Progenitor cell of endocrine pancreas (in vitro differentiated cells): ENCODE data around the gene TNIK. TPM values are rescaled to one million over a fixed set of nuclear protein-coding genes. Genes with fewer than 3 reads are reported as not detected.
A peak's percentile ranks its signal among the peaks of the same experiment; 100 is the strongest.

Experiments used
- DNase-seq: peaks from one replicate; pipeline ENCODE4 v3.0.0; 2021; ENCODE audit warnings: low spot score; ENCODE audit not compliant: unreplicated experiment
- H3K27ac Mint-ChIP-seq: 2 replicates; pipeline ENCODE4 v1.8.0; 2021; ENCODE audit warnings: mild to moderate bottlenecking, moderate library complexity, mixed read lengths
- H3K27me3 Mint-ChIP-seq: 2 replicates; pipeline ENCODE4 v1.8.0; 2021; ENCODE audit warnings: mixed read lengths
- H3K36me3 Mint-ChIP-seq: 2 replicates; pipeline ENCODE4 v1.8.0; 2022; ENCODE audit warnings: mixed read lengths; ENCODE audit not compliant: insufficient read depth
- H3K4me1 Mint-ChIP-seq: 2 replicates; pipeline ENCODE4 v1.8.0; 2021; ENCODE audit warnings: low read depth, mixed read lengths
- H3K4me3 Mint-ChIP-seq: 2 replicates; pipeline ENCODE4 v1.8.0; 2021; ENCODE audit warnings: low read depth, mild to moderate bottlenecking, moderate library complexity, mixed read lengths
- H3K9me3 Mint-ChIP-seq: 2 replicates; pipeline ENCODE4 v1.8.0; 2021; ENCODE audit warnings: low read depth, mixed read lengths
- CTCF ChIP-seq: fragments of 200-600 bp; sonication (generic); IDR thresholded peaks from one replicate; pipeline ENCODE4 v1.5.0; 2021; ENCODE audit warnings: antibody characterized with exemption, mild to moderate bottlenecking; ENCODE audit not compliant: unreplicated experiment
- total RNA-seq: library from RNA; stranded (reverse); gene quantifications from 2 replicates; pipeline ENCODE4 v1.2.1, GENCODE V29; 2021

Gene TNIK
- total RNA-seq, 1 donor from 2014 or later, result 15.7 TPM

- Mint-ChIP-seq H3K9me3 (no peaks in the 10 kb centered on the region), H3K4me3 (no peak overlapping the region), H3K36me3 (no peaks in the 10 kb centered on the region), H3K27ac (no peak overlapping the region), H3K4me1 (peaks cover 14% of the 10 kb centered on the region), H3K27me3 (no peaks in the 10 kb centered on the region)
- DNase-seq, result no peak
- TF ChIP-seq CTCF, result no peak
Observed at GRCh38 chr3:171186817-171187500, 273.2 kb downstream of the TNIK start.

- H3K27ac Mint-ChIP-seq, result no peak overlapping the region
- no peaks in the 10 kb centered on the region for H3K27me3 Mint-ChIP-seq
- H3K9me3 Mint-ChIP-seq, result no peaks in the 10 kb centered on the region
- no peaks in the 10 kb centered on the region for H3K36me3 Mint-ChIP-seq
- no peak overlapping the region for H3K4me3 Mint-ChIP-seq
- peaks cover 14% of the 10 kb centered on the region for H3K4me1 Mint-ChIP-seq
- no peak for TF ChIP-seq CTCF
- no peak for DNase-seq
Observed at GRCh38 chr3:171186383-171186782, 273.8 kb downstream of the TNIK start.

- H3K4me3 Mint-ChIP-seq, result no peak overlapping the region
- H3K27ac Mint-ChIP-seq, result no peak overlapping the region
- H3K27me3 Mint-ChIP-seq, result no peaks in the 10 kb centered on the region
- H3K36me3 Mint-ChIP-seq, result no peaks in the 10 kb centered on the region
- H3K4me1 Mint-ChIP-seq, result peaks cover 14% of the 10 kb centered on the region
- no peaks in the 10 kb centered on the region for H3K9me3 Mint-ChIP-seq
- no peak for DNase-seq
- TF ChIP-seq CTCF, result no peak
Observed at GRCh38 chr3:171185959-171186358, 274.2 kb downstream of the TNIK start.

- TF ChIP-seq CTCF, result no peak
- no peak overlapping the region for H3K4me3 Mint-ChIP-seq
- no peaks in the 10 kb centered on the region for H3K27me3 Mint-ChIP-seq
- DNase-seq, result no peak
- no peaks in the 10 kb centered on the region for H3K36me3 Mint-ChIP-seq
- H3K4me1 Mint-ChIP-seq, result peaks cover 14% of the 10 kb centered on the region
- no peak overlapping the region for H3K27ac Mint-ChIP-seq
- no peaks in the 10 kb centered on the region for H3K9me3 Mint-ChIP-seq
Observed at GRCh38 chr3:171184372-171184771, 275.8 kb downstream of the TNIK start.

GRCh38 chr3:171183042-171183441, 277.2 kb downstream of the TNIK start:
- no peaks in the 10 kb centered on the region for H3K27me3 Mint-ChIP-seq
- TF ChIP-seq CTCF, result peak; percentile 19
- H3K4me1 Mint-ChIP-seq, result peaks cover 14% of the 10 kb centered on the region
- no peaks in the 10 kb centered on the region for H3K36me3 Mint-ChIP-seq
- H3K27ac Mint-ChIP-seq, result no peak overlapping the region
- no peak overlapping the region for H3K4me3 Mint-ChIP-seq
- H3K9me3 Mint-ChIP-seq, result no peaks in the 10 kb centered on the region
- DNase-seq, result no peak
